Choroid plexus epithelial cell (primary cell): Measurements from ENCODE around the gene WARS2.

Experiments
- DNase-seq: peaks from one replicate; pipeline ENCODE4 v3.0.0-alpha.2; 2010; ENCODE audit warnings: low read depth
- H3K4me3 ChIP-seq: 2 replicates; pipeline ENCODE4 v1.5.1; 2011; ENCODE audit warnings: low read depth, mild to moderate bottlenecking, control low read depth, low read length, moderate library complexity
- CTCF ChIP-seq: conservative IDR thresholded peaks from 2 replicates; pipeline ENCODE4 v1.5.1; 2011; ENCODE audit warnings: low read depth, mild to moderate bottlenecking, control low read depth, inconsistent platforms, low read length, moderate library complexity

The WARS2 gene

GRCh38 chr1:118986555-118987467, 153.6 kb downstream of the WARS2 start:
- H3K4me3 ChIP-seq: peak overlapping the region; percentile 89
- no peak for TF ChIP-seq CTCF
- DNase-seq: peak; percentile 65

- H3K4me3 ChIP-seq: peak overlapping the region; percentile 89
- peak; percentile 56 for DNase-seq
- TF ChIP-seq CTCF: no peak
Measured at GRCh38 chr1:118985640-118986554, 154.6 kb downstream of the WARS2 start.

DNA sequence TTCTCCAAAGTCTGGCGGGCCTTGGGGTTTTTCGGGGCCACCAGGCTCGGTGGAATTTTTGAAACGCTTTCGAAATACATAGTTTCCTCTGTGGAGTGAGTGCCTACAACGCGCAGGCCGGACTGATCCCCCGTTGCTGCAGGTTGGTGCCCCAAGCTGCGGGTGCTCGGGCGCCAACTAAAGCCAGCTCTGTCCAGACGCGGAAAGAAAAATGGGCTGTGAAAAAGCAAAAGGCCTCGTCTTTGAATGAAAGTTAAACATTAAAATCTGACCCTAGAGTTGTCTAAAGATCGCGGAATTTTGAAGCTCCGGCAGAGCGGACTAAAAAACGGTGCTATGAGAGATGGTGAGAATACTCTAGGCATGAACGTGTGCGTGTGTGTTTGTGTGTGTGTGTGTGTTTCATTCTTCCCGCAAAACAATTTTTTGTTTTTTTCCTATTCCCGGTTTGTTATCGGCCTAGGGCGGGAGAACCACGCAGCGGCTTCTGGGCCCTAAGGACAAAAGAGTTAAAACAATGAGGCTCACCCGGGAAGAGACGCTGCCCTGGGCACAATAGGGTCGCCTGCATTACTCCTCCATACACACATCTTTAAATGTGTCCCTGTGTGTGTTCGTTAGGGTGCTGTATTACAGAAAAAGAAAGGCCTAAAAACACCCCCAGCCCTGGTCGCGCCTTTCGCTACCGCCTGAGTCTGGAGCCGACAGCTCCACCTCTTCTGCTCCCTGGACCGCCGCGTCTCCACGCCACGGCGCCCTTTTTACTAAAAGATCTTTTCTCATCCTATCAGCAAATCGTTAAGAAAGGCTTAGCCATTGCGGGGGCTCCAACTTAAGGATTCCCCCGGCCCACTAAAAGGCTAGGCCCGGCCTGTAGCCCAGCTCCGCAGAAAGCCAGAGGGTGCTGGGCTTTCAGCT, 155.5 kb downstream of the WARS2 start:
- H3K4me3 ChIP-seq: peak overlapping the region; percentile 89
- DNase-seq: peak; percentile 43
- TF ChIP-seq CTCF: no peak

DNA sequence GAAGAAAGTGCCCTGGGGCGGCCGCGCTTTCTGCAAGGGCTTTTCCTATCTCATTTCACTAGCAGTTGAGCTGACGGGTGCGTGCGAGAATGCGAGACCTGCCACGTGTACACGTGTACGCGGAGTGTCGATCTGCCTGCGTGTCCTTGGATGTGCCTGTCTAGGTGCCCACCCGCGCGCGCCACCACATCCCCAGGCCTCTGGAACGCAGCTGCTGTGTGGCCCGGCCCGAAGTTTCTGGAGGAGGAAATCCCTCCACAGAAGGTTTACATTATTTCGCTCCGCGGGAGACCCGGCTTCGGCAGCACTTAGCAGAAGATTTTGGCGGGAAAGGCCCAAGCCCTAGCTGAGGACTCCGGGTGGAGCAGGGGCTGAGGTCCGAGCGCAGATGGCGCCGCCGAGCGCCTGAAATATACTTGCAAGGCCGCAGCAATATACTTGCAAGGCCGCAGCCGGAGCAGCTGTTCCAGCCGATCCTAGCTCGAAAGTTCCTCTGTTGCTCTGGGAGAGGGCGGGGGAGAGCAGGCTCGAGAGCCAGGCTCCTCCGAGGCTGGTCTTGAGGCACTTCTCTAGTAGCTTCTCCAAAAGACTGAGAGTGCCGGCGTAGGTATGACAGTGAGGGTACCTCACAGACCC, 156.2 kb downstream of the WARS2 start:
- TF ChIP-seq CTCF: peak; percentile 19
- H3K4me3 ChIP-seq: peak overlapping the region; percentile 89
- DNase-seq: peak; percentile 82

DNA sequence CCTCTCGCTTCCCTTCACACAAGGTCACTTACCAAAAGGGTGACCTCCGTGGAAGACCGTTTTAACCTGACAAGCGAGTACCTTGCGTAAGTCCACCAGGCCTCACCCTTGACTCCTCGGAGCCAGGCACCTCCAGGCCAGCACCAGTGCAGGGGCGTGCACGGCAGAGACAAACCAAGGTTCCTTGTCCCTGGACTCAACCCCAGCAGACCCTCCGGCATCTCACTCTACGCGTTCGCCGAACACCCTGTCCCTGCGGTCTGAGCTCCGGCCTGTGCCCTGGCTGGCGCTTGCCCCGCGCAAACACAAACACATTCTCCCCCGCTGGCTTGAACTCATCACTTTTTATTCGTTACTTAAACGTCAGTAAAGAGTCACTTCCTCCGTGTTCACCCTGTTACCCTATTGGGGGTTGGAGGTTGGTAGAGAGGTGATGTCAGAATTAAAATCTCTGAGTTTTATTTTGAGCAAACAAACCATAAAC, 156.9 kb downstream of the WARS2 start:
- no peak for TF ChIP-seq CTCF
- no peak for DNase-seq
- peak overlapping the region; percentile 28 for H3K4me3 ChIP-seq
